CD4-positive, alpha-beta T cell treated with Interleukin-15 for 1 hour (primary cell): Measurements from ENCODE around the gene DAPK2.

Experiments used
- DNase-seq: peaks from one replicate; pipeline ENCODE4 v3.0.0-alpha.2; 2020

The DAPK2 gene

DNA sequence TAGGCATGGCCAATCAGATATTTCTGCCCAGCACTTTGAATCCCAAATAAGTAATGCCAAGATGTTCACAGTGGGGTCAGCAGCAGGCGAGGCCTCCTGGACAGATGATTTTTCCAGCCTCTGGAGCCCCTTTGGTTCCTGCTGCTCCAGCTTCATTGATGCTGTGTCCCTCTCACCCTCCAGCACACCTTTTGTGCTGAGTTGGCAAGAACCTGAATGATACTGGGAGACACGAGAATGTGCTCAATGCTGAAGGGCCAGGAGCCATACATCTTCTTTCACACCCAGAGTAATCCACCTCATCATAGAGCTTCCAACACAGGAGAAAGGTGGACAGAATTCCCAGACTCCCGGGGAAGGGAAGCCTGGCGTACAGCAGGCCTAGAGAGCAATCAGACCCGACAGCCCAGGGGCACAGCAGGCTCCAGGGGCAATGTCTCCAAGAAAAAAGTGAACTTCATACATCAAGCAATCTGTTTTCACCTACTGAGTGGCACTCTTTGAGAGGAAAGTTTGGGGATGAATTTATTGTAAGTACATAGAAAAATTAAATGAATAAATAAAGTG, 6.7 kb upstream of the DAPK2 start:
- DNase-seq = no peak

DNA sequence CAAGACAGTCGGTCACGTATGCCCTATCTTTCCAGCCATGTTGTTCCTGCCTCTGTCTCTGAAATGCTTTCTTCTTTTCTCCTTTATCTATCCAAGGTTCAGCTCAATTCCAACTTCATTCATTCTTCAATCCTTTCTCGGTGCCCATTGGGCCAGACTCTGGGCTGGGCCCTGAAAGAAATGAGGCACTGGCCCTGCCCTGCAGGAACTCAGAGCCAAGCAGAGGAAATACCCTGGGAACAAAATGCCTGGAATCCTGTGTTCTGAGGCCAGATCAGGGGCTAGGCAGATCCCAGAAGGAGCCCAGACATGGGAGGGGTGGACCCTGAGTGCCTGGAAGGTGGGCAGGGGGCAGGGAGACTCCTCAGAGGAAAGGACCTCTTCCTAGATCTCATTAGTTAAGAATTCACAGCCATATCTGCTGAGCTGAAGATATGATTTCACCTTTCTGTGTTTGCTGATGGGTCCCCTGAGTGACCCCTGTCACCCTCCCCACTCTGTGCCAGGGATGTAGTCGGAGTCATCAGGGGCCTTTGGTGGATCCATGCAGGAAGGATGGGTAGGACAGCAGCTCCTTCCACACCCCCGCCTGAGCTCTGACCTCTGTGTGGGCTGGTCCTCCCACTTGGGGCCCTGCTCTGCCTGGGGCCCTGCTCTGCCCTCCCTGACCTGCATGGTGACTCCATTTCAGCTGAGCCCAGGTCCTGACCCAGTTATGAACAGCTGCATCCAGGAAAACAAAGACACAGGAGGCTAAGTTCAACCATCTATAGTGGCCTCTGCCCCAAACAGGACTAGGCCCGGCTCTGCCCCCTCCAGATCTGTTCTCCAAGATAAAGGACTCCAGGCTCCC, 5.3 kb upstream of the DAPK2 start:
- no peak for DNase-seq

DNA sequence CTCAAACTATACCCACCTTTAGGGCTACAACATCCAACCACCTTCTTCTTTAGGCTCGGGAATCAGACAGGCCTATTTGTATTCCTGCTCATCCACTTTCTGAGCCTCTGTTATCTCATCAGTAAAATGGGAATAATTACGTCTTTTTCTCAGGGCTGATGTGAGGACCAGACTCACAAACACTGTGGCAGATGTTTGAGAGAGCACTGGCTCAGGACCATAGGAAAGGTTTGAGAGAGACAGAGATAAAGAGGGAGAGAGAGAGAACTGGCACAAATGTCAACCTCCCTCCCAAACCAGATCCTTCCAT, 4.8 kb upstream of the DAPK2 start:
- DNase-seq = no peak

GRCh38 chr15:64050281-64051092, 4.2 kb upstream of the DAPK2 start:
- DNase-seq = no peak

- no peak for DNase-seq
These were observed 2.6 kb upstream of the DAPK2 start for GRCh38 chr15:64048781-64049460.

DNA sequence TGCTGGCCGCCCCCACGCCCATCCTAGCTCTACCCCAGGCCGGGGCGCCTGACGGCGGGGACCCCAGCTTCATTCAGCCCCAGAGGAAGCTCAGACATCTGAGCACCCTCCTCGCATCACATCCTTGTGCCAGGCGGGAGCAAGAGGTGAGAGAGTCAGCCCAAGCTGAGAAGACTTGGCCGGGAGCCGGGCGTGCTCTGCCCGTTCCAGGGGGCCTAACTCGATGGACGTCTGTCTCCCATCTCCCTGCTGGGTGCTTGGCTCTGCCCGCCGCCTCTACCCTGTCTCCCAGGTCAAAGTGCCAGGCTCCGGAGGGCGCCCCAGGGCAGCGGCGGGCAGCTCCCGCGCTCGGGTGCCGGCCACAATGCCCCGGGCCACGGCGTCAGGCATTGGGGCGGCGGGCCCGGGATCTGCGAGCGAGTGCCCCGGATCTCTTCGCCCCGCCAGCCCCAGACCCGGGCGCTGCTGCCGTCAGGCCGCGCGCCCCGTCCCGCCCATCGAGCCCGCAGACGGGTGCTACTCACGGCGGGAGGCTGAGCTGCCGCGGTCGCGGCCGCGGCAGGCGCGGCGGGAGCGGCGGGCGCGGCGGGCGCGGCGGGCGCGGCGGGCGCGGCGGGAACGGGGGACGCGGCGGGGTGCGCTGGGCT, 388 bp downstream of the DAPK2 start:
- no peak for DNase-seq

GRCh38 chr15:64045101-64045435, 1.2 kb downstream of the DAPK2 start:
- DNase-seq = no peak

DNA sequence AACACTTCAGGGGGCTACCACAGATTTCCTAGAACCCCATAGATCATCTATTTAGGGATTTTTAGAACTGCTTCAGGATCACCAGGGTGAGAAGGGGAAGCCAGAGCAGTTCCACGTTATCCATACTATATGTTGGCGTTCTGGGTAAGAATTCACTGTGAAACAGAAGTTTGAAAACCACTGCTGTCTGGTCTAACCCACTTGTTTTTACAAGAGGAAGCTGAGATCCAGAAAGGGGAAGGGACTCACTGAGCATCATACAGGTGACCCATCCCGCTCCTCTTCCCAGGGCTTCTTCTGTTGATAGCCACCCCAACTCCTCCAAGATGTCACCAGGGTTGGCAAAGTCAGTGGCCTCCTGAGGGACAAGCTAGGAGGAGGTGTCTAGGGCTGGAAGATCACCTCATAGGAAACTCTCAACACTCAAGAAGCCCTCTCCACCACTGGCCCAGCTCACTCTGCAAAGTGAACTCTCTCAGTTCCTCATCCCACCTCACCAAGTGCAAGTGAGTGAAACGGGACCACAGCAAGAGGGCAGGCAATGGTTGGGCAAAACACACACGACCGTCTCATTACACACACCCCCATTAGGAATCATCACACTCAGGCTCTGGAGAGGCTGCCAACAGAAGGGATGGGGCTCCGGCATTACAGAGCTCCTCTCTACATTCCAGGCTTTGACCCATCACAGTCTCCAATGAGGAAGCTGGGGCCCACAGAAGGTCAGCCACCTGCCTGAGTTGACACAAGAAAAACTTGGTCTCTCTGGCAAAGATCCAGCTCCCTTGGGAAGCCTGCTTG, 1.8 kb downstream of the DAPK2 start:
- DNase-seq = peak; percentile 23

DNA sequence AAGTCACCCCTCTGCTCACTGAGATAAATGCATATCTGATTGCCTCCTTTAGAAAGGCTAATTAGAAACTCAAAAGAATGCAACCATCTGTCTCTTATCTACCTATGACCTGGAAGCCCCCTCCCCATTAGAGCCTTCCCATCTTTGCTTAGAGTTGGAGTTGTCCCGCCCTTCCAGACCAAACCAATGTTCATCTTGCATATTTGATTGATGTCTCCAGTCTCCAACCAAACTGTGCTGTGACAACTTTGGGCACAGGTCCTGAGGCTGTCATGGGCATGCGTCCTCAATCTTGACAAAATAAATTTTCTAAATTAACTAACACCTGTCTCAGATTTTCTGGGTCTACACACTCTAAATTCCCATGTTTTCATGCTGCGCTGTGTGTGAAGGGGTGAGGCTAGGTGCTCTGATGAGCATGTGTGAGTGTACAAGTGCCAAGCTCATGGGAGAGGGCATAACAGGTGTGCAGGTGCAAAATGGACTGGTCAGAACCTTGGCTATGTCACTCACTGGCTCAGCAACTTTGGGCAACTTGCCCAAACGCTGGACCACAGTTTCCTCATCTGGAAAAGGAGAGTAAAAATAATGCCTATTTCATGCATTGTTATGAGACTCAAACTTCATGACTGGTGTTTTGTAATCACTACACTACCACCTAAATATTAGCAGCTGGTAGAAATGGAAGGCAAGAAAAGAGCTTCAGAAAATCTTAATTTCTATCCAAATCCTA, 7.2 kb downstream of the DAPK2 start:
- DNase-seq = no peak

DNA sequence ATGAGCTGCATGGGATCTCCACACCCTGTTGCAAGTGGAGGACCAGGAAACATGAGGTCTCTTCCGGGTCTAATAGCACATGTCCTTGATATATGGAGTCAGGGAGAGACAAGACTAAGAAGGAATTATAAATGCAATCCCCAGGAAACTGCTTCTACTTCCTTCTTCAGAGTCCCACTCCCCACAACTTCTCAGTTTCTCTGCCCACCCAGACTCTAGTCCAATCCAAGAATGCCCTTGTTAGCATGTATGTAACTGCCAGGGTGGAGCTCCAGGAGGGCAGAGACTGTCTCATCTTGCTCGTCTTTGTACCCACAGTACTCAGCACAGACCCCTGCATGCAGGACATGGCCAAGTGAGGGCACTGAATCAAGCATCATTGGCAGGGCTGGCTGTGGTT, 8.3 kb downstream of the DAPK2 start:
- no peak for DNase-seq

DNA sequence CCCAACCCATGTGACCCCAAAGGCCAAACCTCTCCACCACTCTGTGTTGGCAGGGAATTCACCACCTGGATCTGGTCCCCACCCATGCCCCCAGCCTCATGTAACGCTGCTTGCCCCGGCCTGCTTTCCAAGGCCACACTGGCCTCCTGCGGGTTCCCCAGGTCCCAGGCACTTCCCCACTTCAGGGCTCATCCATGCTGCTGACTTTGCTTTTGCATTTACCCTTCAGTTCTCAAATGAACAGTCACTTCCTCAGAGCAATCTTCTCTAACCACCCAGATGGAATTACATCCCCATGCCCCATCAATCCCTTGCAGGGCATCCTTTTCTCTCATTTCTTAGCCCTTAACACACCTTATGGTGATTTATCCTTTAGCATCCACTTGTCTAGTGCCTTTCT, 9.2 kb downstream of the DAPK2 start:
- DNase-seq = no peak

DNA sequence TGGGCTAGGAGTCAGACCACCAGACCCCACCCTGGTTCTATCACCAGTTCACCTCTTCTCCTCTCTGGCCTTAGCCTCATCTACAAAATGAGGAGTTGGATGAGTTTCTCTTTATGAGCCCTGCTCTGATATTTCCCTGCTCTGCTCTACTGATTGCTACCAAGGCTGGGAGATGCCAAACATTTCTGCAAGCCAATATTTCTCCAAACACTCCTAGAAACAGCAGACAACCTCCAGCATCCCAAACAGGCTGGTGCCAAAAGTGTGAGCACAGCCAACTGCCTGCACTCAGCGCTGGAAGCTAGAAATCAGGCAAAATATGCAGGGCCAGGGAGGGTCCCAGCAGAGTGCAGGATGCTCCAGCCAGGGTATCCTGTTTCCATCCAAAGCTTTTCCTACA, 10.8 kb downstream of the DAPK2 start:
- no peak for DNase-seq

DNA sequence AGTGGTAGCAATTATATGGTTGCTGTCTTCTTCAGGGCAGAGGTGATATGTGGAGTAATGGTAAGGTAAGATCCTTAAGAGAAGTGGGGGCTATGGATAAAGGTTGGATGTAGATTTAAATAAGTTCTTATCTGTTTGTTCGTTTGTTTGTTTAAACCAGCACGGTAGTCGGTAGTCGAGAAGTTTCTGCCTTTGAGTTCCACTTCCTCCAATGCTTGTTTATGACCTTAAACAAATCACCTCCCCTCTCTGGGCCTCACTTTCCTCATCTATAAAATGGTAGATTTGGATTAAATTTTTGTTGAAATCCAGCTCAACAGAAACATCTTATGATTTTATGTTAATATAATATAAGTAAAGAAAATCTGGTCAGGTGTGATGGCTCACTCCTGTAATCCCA, 11.8 kb downstream of the DAPK2 start:
- DNase-seq = no peak

GRCh38 chr15:64032329-64032728, 14.0 kb downstream of the DAPK2 start:
- DNase-seq = no peak

GRCh38 chr15:64030123-64030522, 16.2 kb downstream of the DAPK2 start:
- no peak for DNase-seq

DNA sequence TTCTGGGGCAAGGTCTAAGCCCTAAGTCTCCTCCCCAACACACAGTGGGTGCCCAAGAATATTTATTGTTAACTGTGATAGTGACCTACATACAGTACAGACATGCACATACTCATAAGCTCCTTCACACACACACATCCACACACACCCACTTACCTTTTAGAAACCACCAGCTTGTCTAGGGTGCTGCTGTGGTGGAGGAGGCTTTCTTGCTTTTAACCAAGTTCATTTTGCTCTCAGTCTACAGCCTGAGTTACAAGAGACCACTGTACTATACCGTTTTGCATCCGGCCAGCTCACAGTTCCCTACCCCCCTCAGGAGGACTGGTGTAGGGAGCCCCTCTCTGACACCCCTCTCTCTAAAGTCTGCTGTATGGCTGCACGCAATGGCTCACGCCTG, 16.7 kb downstream of the DAPK2 start:
- no peak for DNase-seq

DNA sequence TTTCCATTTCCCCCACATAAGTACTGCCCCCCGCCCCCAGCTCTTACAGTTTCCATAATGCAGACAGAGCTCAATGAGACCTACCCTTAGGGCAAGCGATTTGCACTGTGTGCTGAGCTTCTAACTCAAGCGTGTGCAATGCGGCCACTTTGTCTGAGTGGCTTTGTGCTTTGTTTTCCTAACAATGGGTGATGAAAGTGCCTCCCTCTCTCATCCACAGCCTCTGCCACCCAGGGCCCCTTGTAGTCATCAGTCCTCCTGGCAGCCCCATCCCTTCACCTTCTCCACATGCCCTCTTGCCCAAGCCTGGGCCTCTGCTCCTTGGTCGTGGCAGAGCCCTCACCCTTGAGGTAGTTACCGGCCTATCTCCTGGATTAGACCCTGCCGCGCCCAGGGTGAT, 17.2 kb downstream of the DAPK2 start:
- no peak for DNase-seq

DNA sequence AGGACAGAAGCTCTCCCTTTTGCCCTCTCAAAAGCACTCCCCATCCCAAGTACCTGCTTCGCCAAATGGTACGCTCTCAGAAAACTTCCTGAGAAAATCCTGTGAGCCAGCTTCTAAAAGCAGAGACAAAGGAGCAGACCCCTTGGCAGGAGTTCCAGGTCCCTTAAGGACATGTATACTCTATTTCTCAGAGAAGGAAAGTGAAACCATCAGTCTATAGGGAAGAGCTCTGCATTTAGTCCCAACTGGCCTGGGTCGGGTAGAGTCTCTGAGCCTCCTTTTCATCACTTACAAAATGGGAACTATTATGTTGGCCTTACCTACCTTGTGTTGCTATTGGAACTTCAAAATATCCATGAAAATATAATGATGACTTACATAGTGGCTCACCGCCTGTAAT, 19.7 kb downstream of the DAPK2 start:
- DNase-seq = no peak

DNA sequence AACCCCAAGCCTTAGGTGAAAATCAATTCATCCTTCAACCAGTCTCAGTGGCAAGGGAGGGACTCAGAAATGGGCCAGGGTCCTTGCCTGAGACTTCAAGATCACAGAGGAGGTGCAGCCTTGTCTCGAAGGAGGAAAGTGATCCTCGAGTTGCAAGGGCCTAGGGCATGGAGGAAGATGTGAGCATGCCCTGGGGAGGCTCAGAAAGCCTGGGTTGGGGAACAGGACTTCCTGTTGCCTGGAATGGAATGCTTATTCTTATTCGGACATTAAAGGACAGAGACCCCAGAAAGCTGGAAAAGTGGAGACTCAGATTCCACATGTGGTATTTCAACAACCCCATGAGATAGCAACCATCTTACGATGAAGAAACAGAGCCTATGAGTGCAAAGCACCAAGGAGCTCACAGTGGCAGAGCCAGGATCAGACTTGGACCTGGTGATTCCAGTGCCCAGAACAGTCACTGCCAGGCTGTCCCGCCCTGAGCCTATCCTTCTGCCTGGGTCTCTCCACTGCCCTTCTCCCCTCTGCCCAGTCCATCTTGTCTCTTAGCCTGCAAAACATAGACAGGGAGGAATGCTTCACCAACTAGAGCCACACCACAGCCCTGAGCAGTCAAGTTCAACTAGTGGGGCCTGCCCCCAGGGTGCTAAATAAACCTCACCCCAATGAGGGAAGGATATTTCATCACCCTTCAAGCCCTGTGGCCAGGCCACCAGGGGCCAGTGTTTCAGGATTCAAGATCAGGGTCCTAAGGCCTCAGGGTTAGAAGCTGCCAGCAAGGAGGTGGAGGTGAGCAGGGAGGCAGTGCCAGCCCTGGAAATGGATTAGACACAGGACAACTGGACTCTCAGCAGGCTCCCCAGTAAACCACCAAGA, 21.9 kb downstream of the DAPK2 start:
- DNase-seq = no peak

DNA sequence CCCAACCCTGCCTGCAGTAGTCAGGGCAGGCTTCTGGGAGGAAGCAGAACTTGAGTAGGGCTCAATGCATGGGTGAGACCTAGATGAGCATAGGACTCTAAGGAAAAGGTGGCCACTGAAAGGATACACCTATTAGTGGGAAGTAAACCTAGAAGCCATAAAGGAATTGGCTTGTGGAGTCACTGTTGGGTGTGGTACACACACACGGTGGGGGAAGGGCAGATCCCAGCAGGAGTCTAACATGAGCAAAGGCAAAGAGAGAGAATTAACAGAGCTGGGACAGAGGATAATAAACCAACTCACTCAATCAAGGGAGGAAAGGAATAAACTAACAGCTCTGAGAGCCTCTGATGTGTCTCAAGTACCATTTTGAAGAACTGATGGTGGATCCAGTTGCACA, 23.1 kb downstream of the DAPK2 start:
- DNase-seq = no peak

DNA sequence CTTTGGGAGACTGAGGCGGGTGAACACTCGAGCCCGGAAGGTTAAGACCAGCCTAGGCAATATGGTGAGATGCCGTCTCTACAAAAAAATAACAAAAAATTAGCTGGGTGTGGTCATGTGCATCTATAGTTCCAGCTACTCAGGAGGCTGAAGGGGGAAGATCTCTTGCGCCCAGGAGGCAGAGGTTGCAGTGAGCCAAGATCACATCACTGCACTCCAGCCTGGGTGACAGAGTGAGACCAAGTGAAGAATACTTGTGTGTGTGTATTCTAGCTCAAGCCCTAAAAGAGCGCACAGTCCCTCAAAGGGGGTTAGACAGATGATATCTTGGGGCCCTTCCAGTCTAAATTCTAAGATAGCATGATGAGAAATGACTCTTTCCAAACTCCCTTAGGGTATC, 23.7 kb downstream of the DAPK2 start:
- DNase-seq = no peak
